Endothelial cell of umbilical vein (primary cell): ENCODE data around the gene HAUS3. TPM values are rescaled to one million over a fixed set of nuclear protein-coding genes. Genes with fewer than 3 reads are reported as not detected.

ENCODE experiments used
- BruUV-seq: library from RNA; stranded (reverse); fragments of 400-500 nt; replicated peaks from 2 replicates; lab custom pipeline; 2021; lab: Mats Ljungman, UMichigan
- CTCF ChIA-PET: fragments of 300-600, 350-600 bp; sonication (Branson Sonifier 250); formaldehyde crosslinking; loops from one replicate; lab custom pipeline; 2021; ENCODE audit warnings: antibody characterized with exemption, inconsistent platforms; lab: Charles Lee
- POLR2A ChIA-PET: fragments of 300-600, 350-600 bp; sonication (Branson Sonifier 250); formaldehyde crosslinking; loops from one replicate; lab custom pipeline; 2021; ENCODE audit warnings: antibody characterized with exemption, inconsistent platforms; lab: Charles Lee
- DNase-seq: peaks from one replicate; pipeline ENCODE4 v3.0.0-alpha.2; 2011; ENCODE audit warnings: low read depth, low spot score
- FAIRE-seq: peaks from 2 replicates; lab custom pipeline; 2011; peaks lifted over from hg19 to GRCh38; lab: Jason Lieb, UNC
- H2AFZ ChIP-seq: 2 replicates; pipeline ENCODE4 v1.6.0; 2012; ENCODE audit warnings: low read depth, low read length, control low read depth, inconsistent platforms
- H3K27ac ChIP-seq: 2 replicates; pipeline ENCODE4 v1.5.1; 2011; ENCODE audit warnings: low read depth, mild to moderate bottlenecking, control low read depth, low read length, moderate library complexity; ENCODE audit not compliant: insufficient read depth
- H3K27me3 ChIP-seq, 2 experiments: 2 replicates each; pipeline versions ENCODE4 v1.6.0 to v1.6.1; 2011; ENCODE audit warnings: low read length in 2 of 2, mixed read lengths in 1 of 2; ENCODE audit not compliant: control insufficient read depth in 2 of 2, insufficient read depth in 2 of 2
- H3K36me3 ChIP-seq, 2 experiments: 2 replicates in 1 of 2; 3 replicates in 1 of 2; pipeline ENCODE4 v1.5.1; 2011; ENCODE audit warnings: low read length in 2 of 2, mild to moderate bottlenecking in 1 of 2, moderate library complexity in 1 of 2; ENCODE audit not compliant: control insufficient read depth in 2 of 2, insufficient read depth in 2 of 2; ENCODE audit errors: extremely low read depth in 1 of 2
- H3K4me1 ChIP-seq: 3 replicates; pipeline ENCODE4 v1.5.1; 2011; ENCODE audit warnings: mild to moderate bottlenecking, low read length; ENCODE audit not compliant: control insufficient read depth, insufficient read depth; ENCODE audit errors: extremely low read depth
- H3K4me2 ChIP-seq: 2 replicates; pipeline ENCODE4 v1.6.1; 2011; ENCODE audit warnings: low read length, control low read depth, mixed read lengths; ENCODE audit not compliant: insufficient read depth
- H3K4me3 ChIP-seq, 3 experiments: fragments of 200-600 bp in 1 of 3; sonication (generic), shearing (Covaris generic) in 1 of 3; replicated peaks in 1 of 3; 2 replicates each; pipeline ENCODE4 v1.5.1; 2011 to 2016; ENCODE audit warnings: control low read depth in 3 of 3, low read length in 3 of 3, mild to moderate bottlenecking in 2 of 3, inconsistent platforms in 1 of 3, low read depth in 1 of 3, moderate library complexity in 1 of 3; ENCODE audit not compliant: insufficient read depth in 1 of 3
- H3K79me2 ChIP-seq: 2 replicates; pipeline ENCODE4 v1.6.0; 2012; ENCODE audit warnings: low read length, inconsistent platforms; ENCODE audit not compliant: control insufficient read depth, insufficient read depth
- H3K9ac ChIP-seq: replicated peaks from 2 replicates; pipeline ENCODE3; 2011; ENCODE audit warnings: low read length, control low read depth; ENCODE audit not compliant: insufficient read depth; ENCODE audit errors: extremely low read depth
- H3K9me1 ChIP-seq: replicated peaks from 3 replicates; pipeline ENCODE4 v1.6.0; 2011; ENCODE audit warnings: mild to moderate bottlenecking, low read length; ENCODE audit not compliant: control insufficient read depth, insufficient read depth; ENCODE audit errors: extremely low read depth
- H3K9me3 ChIP-seq: replicated peaks from 2 replicates; pipeline ENCODE4 v1.5.1; 2012; ENCODE audit warnings: low read length, inconsistent platforms; ENCODE audit not compliant: control insufficient read depth, insufficient read depth
- H4K20me1 ChIP-seq: replicated peaks from 2 replicates; pipeline ENCODE3; 2011; ENCODE audit warnings: mild to moderate bottlenecking, low read length; ENCODE audit not compliant: control insufficient read depth, insufficient read depth; ENCODE audit errors: extremely low read depth
- EZH2 ChIP-seq: IDR thresholded peaks from 2 replicates; pipeline ENCODE4 v1.6.1; 2012; ENCODE audit warnings: borderline replicate concordance, low read depth, mild to moderate bottlenecking, moderate library complexity, low read length, inconsistent platforms; ENCODE audit not compliant: severe bottlenecking
- FOS ChIP-seq: IDR thresholded peaks from 2 replicates; pipeline ENCODE4 v1.6.1; 2011; ENCODE audit warnings: mild to moderate bottlenecking, low read length, moderate library complexity, borderline replicate concordance; ENCODE audit not compliant: insufficient read depth
- JUN ChIP-seq: IDR thresholded peaks from 2 replicates; pipeline ENCODE4 v1.6.1; 2011; ENCODE audit warnings: borderline replicate concordance, low read depth; ENCODE audit not compliant: insufficient read length, insufficient read depth
- MYC ChIP-seq: IDR thresholded peaks from one replicate; pipeline ENCODE4 v1.6.1; 2011; ENCODE audit warnings: mild to moderate bottlenecking, low read depth, low read length
- dilution Hi-C: fragments of 300-500 bp; cut with MboI; formaldehyde crosslinking; loops from one replicate; pipeline ENCODE4 v1.15.0; 2019; ENCODE audit warnings: low sequenced_read_pairs; ENCODE audit not compliant: extremely low pct_ligation_motif_present
- intact Hi-C: fragments of 100-400 bp; cut with micrococcal nuclease; formaldehyde crosslinking; loops from one replicate; pipeline ENCODE4 v1.10.0; 2022
- polyA plus RNA-seq, 4 experiments: library from polyadenylated mRNA; depleted of rRNA in 3 of 4; stranded (reverse) in 3 of 4; unstranded in 1 of 4; fragments of >200 nt; gene quantifications; 2 replicates each; pipeline versions ENCODE4 v1.2.1 to v1.2.3, GENCODE V29; 2011 to 2012; ENCODE audit warnings: missing spikeins in 1 of 4
- total RNA-seq: library from RNA; stranded (reverse); gene quantifications from 2 replicates; pipeline ENCODE4 v1.2.3, GENCODE V29; 2021
- TF ChIP-seq, protein P1 (sequence below), 2 donors: IDR thresholded peaks; 1 replicate in 1 of 2; 2 replicates in 1 of 2; pipeline ENCODE4 v1.5.1; 2011; ENCODE audit warnings: low read length in 2 of 2, mild to moderate bottlenecking in 2 of 2, moderate library complexity in 2 of 2, control low read depth in 1 of 2, inconsistent platforms in 1 of 2, low read depth in 1 of 2; ENCODE audit not compliant: insufficient read depth in 1 of 2; ENCODE audit errors: extremely low read depth in 1 of 2
- TF ChIP-seq, protein P2 (sequence below): IDR thresholded peaks from 2 replicates; pipeline ENCODE4 v1.6.1; 2011; ENCODE audit not compliant: insufficient read depth, insufficient read length

HAUS3 gene
- total and polyA plus RNA-seq, 2 donors (not counting 3 experiments of a cell fraction or from before 2014, with no cell fraction given), result 4.4 to 15.9 TPM

DNA sequence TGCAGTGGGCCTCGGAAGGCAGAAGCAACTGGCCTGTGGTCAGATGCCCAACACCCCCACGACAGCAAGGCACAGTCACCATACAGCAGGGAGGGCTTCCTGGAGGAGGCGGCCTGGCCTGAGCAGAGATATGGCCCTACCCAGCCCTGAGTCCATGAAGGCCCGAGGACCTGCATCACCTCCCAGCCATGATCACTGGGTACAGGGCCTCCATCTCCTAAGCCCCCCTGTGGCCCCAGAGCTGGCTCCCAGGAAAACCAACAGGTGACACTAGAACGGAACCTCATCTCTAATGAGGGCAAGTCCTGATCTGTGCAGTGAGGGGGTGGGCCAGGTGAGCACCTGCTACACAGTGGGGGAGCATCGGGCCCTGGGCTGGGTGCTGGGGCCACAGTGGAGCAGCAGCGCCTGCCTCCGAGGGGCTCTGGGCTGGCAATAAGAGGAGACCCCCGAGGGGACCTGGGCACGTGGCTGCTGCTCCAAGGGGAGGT is 46.2 kb upstream of the HAUS3 start:
- no peaks in the 10 kb centered on the region for H3K9me1 ChIP-seq
- no peak overlapping the region for H3K4me2 ChIP-seq
- H3K27me3 ChIP-seq, result no peaks in the 10 kb centered on the region
- POLR2A ChIA-PET, result no interaction called here
- no peaks in the 10 kb centered on the region for H4K20me1 ChIP-seq
- H3K79me2 ChIP-seq, result no peaks in the 10 kb centered on the region
- H3K27ac ChIP-seq, result no peak overlapping the region
- intact Hi-C loops, result no loop called here
- no TSS peak for BruUV-seq
- no peak for DNase-seq
- TF ChIP-seq EZH2 (no peak), FOS (no peak), JUN (no peak), MYC (no peak)
- TF ChIP-seq, protein P1, sequence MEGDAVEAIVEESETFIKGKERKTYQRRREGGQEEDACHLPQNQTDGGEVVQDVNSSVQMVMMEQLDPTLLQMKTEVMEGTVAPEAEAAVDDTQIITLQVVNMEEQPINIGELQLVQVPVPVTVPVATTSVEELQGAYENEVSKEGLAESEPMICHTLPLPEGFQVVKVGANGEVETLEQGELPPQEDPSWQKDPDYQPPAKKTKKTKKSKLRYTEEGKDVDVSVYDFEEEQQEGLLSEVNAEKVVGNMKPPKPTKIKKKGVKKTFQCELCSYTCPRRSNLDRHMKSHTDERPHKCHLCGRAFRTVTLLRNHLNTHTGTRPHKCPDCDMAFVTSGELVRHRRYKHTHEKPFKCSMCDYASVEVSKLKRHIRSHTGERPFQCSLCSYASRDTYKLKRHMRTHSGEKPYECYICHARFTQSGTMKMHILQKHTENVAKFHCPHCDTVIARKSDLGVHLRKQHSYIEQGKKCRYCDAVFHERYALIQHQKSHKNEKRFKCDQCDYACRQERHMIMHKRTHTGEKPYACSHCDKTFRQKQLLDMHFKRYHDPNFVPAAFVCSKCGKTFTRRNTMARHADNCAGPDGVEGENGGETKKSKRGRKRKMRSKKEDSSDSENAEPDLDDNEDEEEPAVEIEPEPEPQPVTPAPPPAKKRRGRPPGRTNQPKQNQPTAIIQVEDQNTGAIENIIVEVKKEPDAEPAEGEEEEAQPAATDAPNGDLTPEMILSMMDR (IDR thresholded peaks at IDR 0.05; ENCODE audit: extremely low read depth in 1 of 2, insufficient read depth in 1 of 2, low read depth in 1 of 2, low read length in 2 of 2), result no peak
- TF ChIP-seq, protein P2, sequence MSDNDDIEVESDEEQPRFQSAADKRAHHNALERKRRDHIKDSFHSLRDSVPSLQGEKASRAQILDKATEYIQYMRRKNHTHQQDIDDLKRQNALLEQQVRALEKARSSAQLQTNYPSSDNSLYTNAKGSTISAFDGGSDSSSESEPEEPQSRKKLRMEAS, result no peak
- no peaks in the 10 kb centered on the region for H3K36me3 ChIP-seq
- no peaks in the 10 kb centered on the region for H3K9me3 ChIP-seq
- FAIRE-seq, result no peak
- H2AFZ ChIP-seq, result no peak overlapping the region
- H3K4me1 ChIP-seq, result peaks cover 13% of the 10 kb centered on the region
- dilution Hi-C loops, result no loop called here
- no peak overlapping the region for H3K9ac ChIP-seq
- CTCF ChIA-PET, result no interaction called here
- H3K4me3 ChIP-seq, result no peak overlapping the region
